CD4-positive, alpha-beta T cell treated with Interleukin-15 for 1 hour (primary cell): ENCODE results near the gene COL4A1.

Experiments
- DNase-seq: peaks from one replicate; pipeline ENCODE4 v3.0.0-alpha.2; 2020

Gene COL4A1

GRCh38 chr13:110340812-110341444, 34.0 kb upstream of the COL4A1 start:
- peak; percentile 60 for DNase-seq

- no peak for DNase-seq
Observed at GRCh38 chr13:110339975-110340550, 33.1 kb upstream of the COL4A1 start.

DNA sequence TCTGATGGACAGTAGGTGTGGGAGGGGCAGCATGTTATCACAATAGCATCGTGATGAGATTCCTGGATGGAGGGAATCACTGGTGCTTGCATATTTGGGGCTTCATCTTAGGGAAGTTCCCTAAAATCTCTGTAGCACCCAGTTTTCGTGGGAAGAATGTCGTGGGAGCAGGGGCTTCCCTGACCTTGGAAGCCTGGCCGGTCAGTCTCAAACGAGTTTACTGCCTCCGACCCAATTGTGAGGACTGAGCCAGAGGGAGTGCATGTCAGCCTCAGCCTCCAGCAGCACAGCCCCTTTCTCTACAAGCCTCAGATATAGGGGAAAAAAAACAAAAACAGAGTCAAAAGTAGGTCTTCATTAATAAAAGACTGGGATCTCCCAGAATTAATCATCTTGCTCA, 32.3 kb upstream of the COL4A1 start:
- no peak for DNase-seq

- no peak for DNase-seq
Observed at GRCh38 chr13:110338441-110339101, 31.6 kb upstream of the COL4A1 start.

- no peak for DNase-seq
Observed at GRCh38 chr13:110337247-110337646, 30.3 kb upstream of the COL4A1 start.

GRCh38 chr13:110336681-110337080, 29.7 kb upstream of the COL4A1 start:
- no peak for DNase-seq

DNA sequence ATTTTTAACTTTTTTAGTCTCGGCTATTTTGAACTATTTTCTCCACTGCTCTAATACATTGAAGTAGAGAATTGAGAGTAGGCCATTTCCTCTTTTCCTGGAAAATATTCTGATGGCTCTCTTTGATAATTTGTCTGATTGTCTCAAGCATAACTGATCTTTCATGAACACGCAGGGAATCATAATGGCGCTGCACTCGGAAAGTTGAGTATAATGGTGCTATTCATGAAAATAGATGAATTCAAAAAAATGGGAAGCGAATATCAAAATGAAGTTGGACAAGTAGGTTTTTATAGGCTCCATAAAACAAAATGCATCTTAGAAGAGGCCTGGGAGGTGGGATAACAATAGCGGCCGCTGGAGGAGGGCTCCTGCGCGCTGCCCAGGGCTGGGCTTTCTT, 29.2 kb upstream of the COL4A1 start:
- no peak for DNase-seq

- DNase-seq = no peak
Observed at GRCh38 chr13:110334841-110335490, 28.0 kb upstream of the COL4A1 start.

DNA sequence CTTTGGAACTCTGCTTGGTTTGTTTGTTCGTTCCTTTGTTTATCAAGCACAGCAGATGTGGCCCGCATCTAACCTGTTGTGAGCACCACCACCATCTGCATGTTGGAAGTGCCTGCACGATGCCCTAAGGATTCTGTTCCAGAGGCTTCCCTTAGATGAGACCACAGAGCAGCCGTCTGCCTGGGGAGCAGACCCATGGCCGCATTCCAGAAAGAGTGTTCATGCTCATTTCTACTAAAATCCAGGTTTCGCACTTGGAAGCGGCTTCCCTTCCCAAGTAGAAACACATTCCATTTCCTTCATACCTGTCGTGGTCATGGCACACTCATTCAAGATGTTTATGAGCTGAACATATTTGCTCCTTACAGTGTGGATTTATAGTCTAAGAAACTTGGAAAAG, 27.3 kb upstream of the COL4A1 start:
- DNase-seq = no peak

- DNase-seq = no peak
Observed at GRCh38 chr13:110333837-110334236, 26.9 kb upstream of the COL4A1 start.

- DNase-seq = no peak
Observed at GRCh38 chr13:110332750-110333149, 25.8 kb upstream of the COL4A1 start.

DNA sequence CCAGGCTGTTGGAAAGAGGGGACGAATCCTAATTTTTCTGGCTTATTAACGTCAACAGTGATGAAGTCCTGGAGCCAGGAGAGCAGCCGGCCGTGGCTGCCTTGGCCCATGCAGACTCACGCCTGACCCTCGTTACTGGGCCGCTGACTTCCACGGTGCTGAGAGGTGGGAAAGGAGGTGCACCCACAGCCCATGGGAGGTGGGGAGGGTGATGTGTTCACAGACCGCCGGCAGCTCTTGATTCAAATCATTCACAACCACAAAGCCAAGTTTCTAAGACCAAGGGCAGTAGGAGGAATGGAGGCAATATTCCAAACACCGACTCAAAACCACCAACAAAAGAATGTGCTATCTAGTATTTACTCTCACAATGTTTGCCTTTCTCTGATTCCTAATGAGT, 24.4 kb upstream of the COL4A1 start:
- DNase-seq = no peak

DNA sequence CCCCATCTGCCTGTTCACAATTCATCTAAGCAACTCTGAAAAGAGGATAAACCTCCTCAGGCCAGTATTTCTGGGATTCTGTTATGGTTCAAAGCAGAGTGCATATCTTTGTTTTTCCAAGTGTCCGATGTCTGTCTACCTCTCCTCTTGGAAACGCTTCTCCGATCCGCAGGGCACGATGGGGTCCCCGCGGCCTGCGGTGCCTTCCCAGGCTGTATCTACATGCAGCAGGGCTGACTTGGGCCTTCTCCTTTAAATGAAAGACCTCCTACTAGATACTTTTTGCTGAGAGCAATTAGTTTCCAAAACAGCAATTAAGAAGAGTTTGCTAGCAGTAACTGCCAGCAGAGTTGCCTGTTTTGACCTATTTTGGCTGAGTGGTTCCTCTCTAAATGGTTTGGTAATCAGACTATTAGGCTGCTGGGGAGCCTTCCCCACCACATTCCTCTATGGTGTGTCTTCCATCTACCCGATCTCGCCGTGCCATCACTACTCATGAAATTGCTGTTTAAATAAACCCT, 23.6 kb upstream of the COL4A1 start:
- DNase-seq = no peak

- DNase-seq = no peak
Observed at GRCh38 chr13:110329798-110330461, 23.0 kb upstream of the COL4A1 start.

- no peak for DNase-seq
Observed at GRCh38 chr13:110329258-110329657, 22.3 kb upstream of the COL4A1 start.

DNA sequence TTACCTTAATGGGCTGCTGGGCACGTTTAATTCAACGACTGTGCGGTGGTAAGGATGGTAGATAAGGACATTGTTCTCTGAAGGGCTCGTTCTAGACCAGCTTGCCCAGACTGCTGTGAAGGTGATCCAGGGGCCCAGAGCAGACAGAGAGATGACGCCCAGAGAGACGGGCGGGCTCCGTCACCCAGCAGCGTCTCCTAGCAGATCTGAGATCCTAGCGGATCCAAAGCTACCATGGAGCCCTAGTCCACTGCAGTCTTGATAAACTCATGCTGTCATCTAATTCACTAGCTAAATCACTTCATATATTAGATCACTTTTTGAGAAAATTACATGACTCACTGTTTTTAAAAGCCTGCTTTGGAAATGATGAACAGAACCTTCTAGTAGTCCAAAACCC, 21.6 kb upstream of the COL4A1 start:
- no peak for DNase-seq

DNA sequence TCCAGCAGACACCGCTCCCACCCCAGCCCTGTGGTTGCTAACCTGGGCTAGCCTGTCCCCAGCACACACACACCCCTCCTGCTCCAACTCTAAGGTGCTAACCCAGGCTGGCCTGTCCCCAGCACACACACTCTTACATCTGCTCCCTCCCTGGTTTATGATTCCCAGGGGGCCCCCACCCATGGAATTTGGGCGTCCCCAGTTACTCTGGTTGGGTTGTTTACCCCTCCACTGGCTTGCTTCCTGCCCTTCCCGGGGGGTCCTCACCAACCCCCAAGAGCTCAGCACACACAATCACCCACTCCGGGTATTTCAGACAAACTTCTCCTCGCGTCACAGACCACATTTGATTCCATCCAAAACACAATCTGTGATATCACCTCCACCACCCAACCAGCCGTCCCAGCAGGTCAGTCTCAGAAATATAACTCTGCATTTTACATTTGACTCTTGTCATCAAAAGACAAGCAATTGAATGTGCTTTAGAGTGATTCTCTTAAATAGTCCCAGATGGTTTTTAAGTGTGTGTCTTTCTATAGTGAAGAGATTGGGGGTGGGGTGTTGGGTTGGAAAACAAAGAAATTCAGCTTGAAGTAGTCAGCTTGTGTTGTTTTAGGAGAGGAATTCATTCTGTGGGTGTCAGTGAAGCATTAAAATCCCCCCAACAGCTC, 20.2 kb upstream of the COL4A1 start:
- DNase-seq = no peak

GRCh38 chr13:110326263-110326904, 19.4 kb upstream of the COL4A1 start:
- DNase-seq = no peak

GRCh38 chr13:110324026-110324749, 17.2 kb upstream of the COL4A1 start:
- DNase-seq = no peak

GRCh38 chr13:110323172-110323891, 16.4 kb upstream of the COL4A1 start:
- DNase-seq = no peak

DNA sequence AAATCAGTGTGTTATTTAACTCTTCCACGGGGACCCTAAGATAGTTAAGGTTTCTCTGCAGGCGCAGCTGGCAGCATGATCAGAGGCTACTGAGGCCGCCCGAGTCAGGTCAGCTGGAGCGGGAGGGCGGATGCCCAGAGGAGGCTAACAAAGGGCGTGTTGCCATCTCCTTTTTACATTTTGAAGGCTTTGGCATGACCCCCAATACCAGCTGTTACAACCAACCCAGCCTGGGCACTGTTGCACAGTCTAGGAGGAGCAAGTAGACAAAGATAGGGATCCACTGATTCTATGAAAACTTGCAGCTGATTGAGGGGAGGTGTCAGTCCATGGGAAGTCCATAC, 15.8 kb upstream of the COL4A1 start:
- DNase-seq = no peak
